GM12891 (cell line): ENCODE data around the gene VWA3B. TPM values are rescaled to one million over a fixed set of nuclear protein-coding genes. Genes with fewer than 3 reads are reported as not detected.
A peak's percentile ranks its signal among the peaks of the same experiment; 100 is the strongest.
"Not testable (repeated sequence)": the region's sequence is repeated elsewhere in the genome, so short reads cannot be mapped to it uniquely, and the experiment has no call there.

Experiments used
- DNase-seq: peaks from one replicate; pipeline ENCODE4 v3.0.0; 2011; ENCODE audit warnings: low spot score; ENCODE audit not compliant: insufficient read length
- FAIRE-seq: peaks from 2 replicates; lab custom pipeline; 2011; peaks lifted over from hg19 to GRCh38; lab: Jason Lieb, UNC
- PAX5 ChIP-seq: IDR thresholded peaks from 2 replicates; pipeline ENCODE4 v1.6.1; 2011; ENCODE audit warnings: low read length, moderate library complexity, mild to moderate bottlenecking; ENCODE audit not compliant: insufficient read depth, severe bottlenecking
- POLR2A ChIP-seq: IDR thresholded peaks from 2 replicates; pipeline ENCODE4 v1.6.1; 2011; ENCODE audit warnings: low read depth, low read length, control low read depth
- POLR2AphosphoS5 ChIP-seq: IDR thresholded peaks from 2 replicates; pipeline ENCODE4 v1.6.1; 2011; ENCODE audit warnings: low read depth, low read length, control low read depth
- POU2F2 ChIP-seq: IDR thresholded peaks from 2 replicates; pipeline ENCODE4 v1.6.1; 2011; ENCODE audit warnings: low read depth, mild to moderate bottlenecking, control low read depth, low read length, moderate library complexity
- SPI1 ChIP-seq: IDR thresholded peaks from 2 replicates; pipeline ENCODE4 v1.6.1; 2011; ENCODE audit warnings: low read depth, low read length, control low read depth
- TAF1 ChIP-seq: IDR thresholded peaks from 2 replicates; pipeline ENCODE4 v1.6.1; 2011; ENCODE audit warnings: low read depth, low read length, control low read depth
- polyA plus RNA-seq: library from polyadenylated mRNA; unstranded; fragments of >200 nt; gene quantifications from one replicate; pipeline ENCODE4 v1.2.1, GENCODE V29; 2012; ENCODE audit warnings: low read depth, missing spikeins, inconsistent platforms; ENCODE audit not compliant: missing spikeins

Gene VWA3B
- polyA plus RNA-seq = not detected

- FAIRE-seq = peak; percentile 95
Measured at GRCh38 chr2:98086491-98087446, at the start of gene VWA3B. Gene VWA3B (plus strand): TSS chr2:98087167. CDS start chr2:98093093, 5,926 bp downstream.

GRCh38 chr2:98037206-98037605 is 49.8 kb upstream of the VWA3B start:
- FAIRE-seq = no peak
- no peak for DNase-seq
- TF ChIP-seq POU2F2 (no peak), POLR2AphosphoS5 (no peak), TAF1 (no peak), PAX5 (no peak), SPI1 (no peak), POLR2A (no peak)

More at GRCh38 chr2:98086491-98087446, at the start of gene VWA3B:
- DNase-seq = peak; percentile 77
- TF ChIP-seq TAF1 (no peak), SPI1 (no peak), PAX5 (no peak), POU2F2 (no peak), POLR2AphosphoS5 (no peak), POLR2A (no peak)

- no peak for DNase-seq
- no peak for TF ChIP-seq POU2F2
- TF ChIP-seq SPI1 = no peak
- no peak for TF ChIP-seq POLR2A
- TF ChIP-seq TAF1 = no peak
- TF ChIP-seq POLR2AphosphoS5 = no peak
- TF ChIP-seq PAX5 = no peak
- no peak for FAIRE-seq
Measured at GRCh38 chr2:98037666-98038336, 49.2 kb upstream of the VWA3B start.

- TF ChIP-seq TAF1 (no peak), SPI1 (no peak; the same call in 1 of the 2 replicates), POLR2AphosphoS5 (no peak), PAX5 (no peak), POLR2A (no peak)
- DNase-seq (no peak), FAIRE-seq (no peak)
Measured at GRCh38 chr2:98039085-98039756, 47.7 kb upstream of the VWA3B start.

- FAIRE-seq = no peak
- no peak for DNase-seq
Measured at GRCh38 chr2:98040331-98040939, 46.5 kb upstream of the VWA3B start.

GRCh38 chr2:98043101-98043500 is 43.9 kb upstream of the VWA3B start:
- DNase-seq = no peak
- no peak for FAIRE-seq
- TF ChIP-seq POLR2AphosphoS5 = no peak

More at GRCh38 chr2:98040331-98040939, 46.5 kb upstream of the VWA3B start:
- TF ChIP-seq POU2F2 = no peak
- no peak for TF ChIP-seq POLR2A
- TF ChIP-seq TAF1 = no peak
- TF ChIP-seq PAX5 = no peak
- no peak for TF ChIP-seq SPI1
- TF ChIP-seq POLR2AphosphoS5 = no peak

GRCh38 chr2:98044730-98045129 is 42.2 kb upstream of the VWA3B start:
- DNase-seq, FAIRE-seq: not testable (repeated sequence)

GRCh38 chr2:98050070-98050469 is 36.9 kb upstream of the VWA3B start:
- no peak for FAIRE-seq
- no peak for TF ChIP-seq POU2F2
- TF ChIP-seq TAF1 = no peak
- TF ChIP-seq PAX5 = no peak
- TF ChIP-seq POLR2AphosphoS5 = no peak
- TF ChIP-seq POLR2A = no peak
- TF ChIP-seq SPI1 = no peak
- no peak for DNase-seq
